ENCODE data around the gene KCNC4. TPM values are rescaled to one million over a fixed set of nuclear protein-coding genes. Genes with fewer than 3 reads are reported as not detected.

KCNC4 gene
- total RNA-seq, 6 experiments from 2014 or later = 0.37 to 4.4 (median 1.7) TPM

- no peaks in the 10 kb centered on the region for H3K27me3 ChIP-seq
- H3K27ac ChIP-seq = no peak overlapping the region
- WGBS (ENCODE audit: insufficient coverage, low coverage, low lambda C conversion rate, missing lambda C conversion rate) = 61% methylated on average over 2 of the region's 6 CpGs
- intact Hi-C loops (cut with DNase I) = no loop called here
- ATAC-seq = no peak
- H3K4me1 ChIP-seq = no peaks in the 10 kb centered on the region
- H3K4me3 ChIP-seq = no peak overlapping the region
- DNase-seq = no peak
- no peaks in the 10 kb centered on the region for H3K9me3 ChIP-seq
- TF ChIP-seq CTCF (IDR thresholded peaks at IDR 0.05) = no peak
- TF ChIP-seq POLR2A (IDR thresholded peaks at IDR 0.05) = no peak
- H3K36me3 ChIP-seq = no peaks in the 10 kb centered on the region
Observed at GRCh38 chr1:110254604-110255391, 44.7 kb downstream of the KCNC4 start.

- Histone ChIP-seq H3K9me3 (no peaks in the 10 kb centered on the region), H3K4me3 (no peak overlapping the region), H3K4me1 (no peaks in the 10 kb centered on the region), H3K36me3 (no peaks in the 10 kb centered on the region), H3K27ac (no peak overlapping the region), H3K27me3 (no peaks in the 10 kb centered on the region)
- TF ChIP-seq POLR2A (IDR thresholded peaks at IDR 0.05) = no peak
- TF ChIP-seq CTCF (IDR thresholded peaks at IDR 0.05) = no peak
- intact Hi-C loops (cut with DNase I) = no loop called here
- no peak for ATAC-seq
- WGBS (ENCODE audit: insufficient coverage, low coverage, low lambda C conversion rate, missing lambda C conversion rate) = 71% methylated on average over 3 of the region's 4 CpGs
- DNase-seq = no peak
Observed at GRCh38 chr1:110255392-110255787, 45.3 kb downstream of the KCNC4 start.

- TF ChIP-seq POLR2A (IDR thresholded peaks at IDR 0.05) (no peak), CTCF (IDR thresholded peaks at IDR 0.05) (no peak)
- ATAC-seq (no peak), DNase-seq (no peak)
- 70% methylated on average over 2 of the region's 2 CpGs for WGBS (ENCODE audit: insufficient coverage, low coverage, low lambda C conversion rate, missing lambda C conversion rate)
- no peak overlapping the region for H3K27ac ChIP-seq
- no peak overlapping the region for H3K4me3 ChIP-seq
- no peaks in the 10 kb centered on the region for H3K27me3 ChIP-seq
- no peaks in the 10 kb centered on the region for H3K9me3 ChIP-seq
- intact Hi-C loops (cut with DNase I) = no loop called here
- H3K4me1 ChIP-seq = no peaks in the 10 kb centered on the region
- no peaks in the 10 kb centered on the region for H3K36me3 ChIP-seq
Observed at GRCh38 chr1:110258734-110259133, 48.6 kb downstream of the KCNC4 start.

- no peak for TF ChIP-seq CTCF (IDR thresholded peaks at IDR 0.05)
- TF ChIP-seq POLR2A (IDR thresholded peaks at IDR 0.05) = no peak
- DNase-seq (no peak), ATAC-seq (no peak)
- intact Hi-C loops (cut with DNase I) = no loop called here
- H3K36me3 ChIP-seq = no peaks in the 10 kb centered on the region
- 38% methylated on average over 1 of the region's 2 CpGs for WGBS (ENCODE audit: insufficient coverage, low coverage, low lambda C conversion rate, missing lambda C conversion rate)
- no peaks in the 10 kb centered on the region for H3K4me1 ChIP-seq
- H3K27me3 ChIP-seq = no peaks in the 10 kb centered on the region
- no peaks in the 10 kb centered on the region for H3K9me3 ChIP-seq
- no peak overlapping the region for H3K4me3 ChIP-seq
- no peak overlapping the region for H3K27ac ChIP-seq
Observed at GRCh38 chr1:110259770-110260169, 49.7 kb downstream of the KCNC4 start.

Small RNAs within 50 kb of the gene (small RNA-seq; reads per million reads assigned to genes)
- gene AL137790.1 = 0 reads per million in 2 experiments

Other genes with a start within 250 kb of the KCNC4 start
- 10 to 100 TPM; 51.4 to 77.5 (median 56.0) TPM for gene AHCYL1, start 225.5 kb upstream of the KCNC4 start, total RNA-seq
- gene STRIP1, start 175.7 kb upstream of the KCNC4 start, total RNA-seq = 10 to 100 TPM in 5 of 6 experiments, 1 to 10 TPM in 1; 9.9 to 15.5 (median 12.4) TPM
- not detected for gene ALX3, start 139.6 kb upstream of the KCNC4 start, total RNA-seq
- not detected for gene UBL4B, start 97.9 kb upstream of the KCNC4 start, total RNA-seq
- gene SLC6A17, start 59.8 kb upstream of the KCNC4 start, total RNA-seq = not detected
- 10 to 100 TPM in 5 of 6 experiments, 1 to 10 TPM in 1; 8.9 to 15.1 (median 12.2) TPM for gene RBM15, start 129.1 kb downstream of the KCNC4 start, total RNA-seq
- gene SLC16A4, start 180.7 kb downstream of the KCNC4 start, total RNA-seq = 1 to 10 TPM in 5 of 6 experiments, under 1 TPM in 1; 0.49 to 4.0 (median 3.4) TPM
- 10 to 100 TPM; 47.6 to 81.4 (median 53.9) TPM for gene LAMTOR5, start 197.4 kb downstream of the KCNC4 start, total RNA-seq
- gene PROK1, start 240.8 kb downstream of the KCNC4 start, total RNA-seq = not detected

Data from right lobe of liver (tissue), 6 donors.